ENCODE results near the gene TACC2. TPM values are rescaled to one million over a fixed set of nuclear protein-coding genes. Genes with fewer than 3 reads are reported as not detected.

TACC2 gene
- total and polyA plus RNA-seq, 9 of the 15 experiments (the other 6 are each of a cell fraction or from before 2014, with no cell fraction given): under 0.01 to 0.35 (median 0.03) TPM; not detected in 6

GRCh38 chr10:122168598-122169394, 179.8 kb downstream of the TACC2 start:
- in situ Hi-C loops (cut with MboI) (no loop called here), intact Hi-C loops (cut with micrococcal nuclease) (no loop called here)
- ChIA-PET CTCF (ENCODE audit: low intra/inter-chr PET ratio) (no interaction called here), POLR2A (no interaction called here)
- no peak overlapping the region for H3K27ac ChIP-seq (ENCODE audit: extremely low read depth, low read depth, low read length)
- H3K9me3 ChIP-seq (replicated peaks; ENCODE audit: control insufficient read depth, insufficient read depth, low read depth, low read length): no peaks in the 10 kb centered on the region
- H3K36me3 ChIP-seq (ENCODE audit: control insufficient read depth, insufficient read depth, low read length): no peaks in the 10 kb centered on the region
- no peak overlapping the region for H3K4me3 ChIP-seq
- H3K79me2 ChIP-seq (ENCODE audit: control insufficient read depth, insufficient read depth, low read length): no peaks in the 10 kb centered on the region
- H3K9ac ChIP-seq (ENCODE audit: insufficient read depth in 1 of 2, low read depth in 2 of 2, low read length in 2 of 2): no peak overlapping the region
- TF ChIP-seq SETDB1 (IDR thresholded peaks at IDR 0.05; ENCODE audit: low read length): no peak
- no peak for TF ChIP-seq TRIM28 (IDR thresholded peaks at IDR 0.05)
- TF ChIP-seq BMI1 (IDR thresholded peaks at IDR 0.05; ENCODE audit: low read length): no peak
- TF ChIP-seq RFX1 (IDR thresholded peaks at IDR 0.05): peak; percentile 24; the same call in 1 of the 2 replicates
- TF ChIP-seq ATF6 (CRISPR knock-in tag; IDR thresholded peaks at IDR 0.05): no peak
- no peaks in the 10 kb centered on the region for H3K4me1 ChIP-seq (replicated peaks in 1 of 2; ENCODE audit: control insufficient read depth in 2 of 2, insufficient read depth in 2 of 2, low read length in 2 of 2)
- 5% methylated on average over 3 of the region's 3 CpGs for WGBS (ENCODE audit: insufficient coverage, low coverage, missing lambda C conversion rate)
- DNase-seq (ENCODE audit: extremely low read depth in 1 of 4, low spot score in 3 of 4) (no peak), ATAC-seq (no peak), FAIRE-seq (no peak)
- no peak overlapping the region for H2AFZ ChIP-seq (ENCODE audit: low read depth, low read length)
- no peaks in the 10 kb centered on the region; the same call in 1 of the 2 replicates for H4K20me1 ChIP-seq (replicated peaks; ENCODE audit: control insufficient read depth, insufficient read depth, low read length)
- peaks cover 2 to 20% of the 10 kb centered on the region in 2 experiments; a peak in 3 of 5 replicates for H3K27me3 ChIP-seq (ENCODE audit: control insufficient read depth in 2 of 2, insufficient read depth in 2 of 2, low read length in 2 of 2)
- no peaks in the 10 kb centered on the region for H3K9me1 ChIP-seq (ENCODE audit: control insufficient read depth, insufficient read depth, low read length)
- no TSS peak for BruUV-seq (replicated peaks)
- H3K4me2 ChIP-seq (ENCODE audit: insufficient read depth, low read length): no peak overlapping the region
